ENCODE measurements around the gene ARVCF.

ARVCF gene

DNA sequence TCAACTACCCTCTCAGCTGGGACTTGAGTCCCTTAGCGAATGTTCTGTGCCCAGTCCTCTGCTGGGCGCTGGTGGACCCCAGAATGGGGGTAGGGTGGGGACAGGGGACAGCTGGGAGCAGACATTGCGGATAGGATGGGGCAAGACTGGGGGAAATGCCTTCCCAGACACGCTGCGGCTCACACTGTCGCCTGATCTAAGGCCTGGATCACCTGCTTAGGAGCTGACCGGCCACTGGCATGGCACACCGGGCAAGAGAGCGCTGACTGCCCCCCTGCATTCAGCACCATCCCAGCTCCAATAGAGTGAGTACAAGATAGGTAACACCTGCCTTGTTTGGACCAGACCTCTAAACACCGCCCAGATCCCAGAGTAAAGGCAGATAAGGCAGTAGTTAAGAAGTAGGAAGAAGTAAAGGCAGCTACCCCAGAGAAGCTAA lies 1.4 kb downstream of the ARVCF start:
- no peak for DNase-seq

DNA sequence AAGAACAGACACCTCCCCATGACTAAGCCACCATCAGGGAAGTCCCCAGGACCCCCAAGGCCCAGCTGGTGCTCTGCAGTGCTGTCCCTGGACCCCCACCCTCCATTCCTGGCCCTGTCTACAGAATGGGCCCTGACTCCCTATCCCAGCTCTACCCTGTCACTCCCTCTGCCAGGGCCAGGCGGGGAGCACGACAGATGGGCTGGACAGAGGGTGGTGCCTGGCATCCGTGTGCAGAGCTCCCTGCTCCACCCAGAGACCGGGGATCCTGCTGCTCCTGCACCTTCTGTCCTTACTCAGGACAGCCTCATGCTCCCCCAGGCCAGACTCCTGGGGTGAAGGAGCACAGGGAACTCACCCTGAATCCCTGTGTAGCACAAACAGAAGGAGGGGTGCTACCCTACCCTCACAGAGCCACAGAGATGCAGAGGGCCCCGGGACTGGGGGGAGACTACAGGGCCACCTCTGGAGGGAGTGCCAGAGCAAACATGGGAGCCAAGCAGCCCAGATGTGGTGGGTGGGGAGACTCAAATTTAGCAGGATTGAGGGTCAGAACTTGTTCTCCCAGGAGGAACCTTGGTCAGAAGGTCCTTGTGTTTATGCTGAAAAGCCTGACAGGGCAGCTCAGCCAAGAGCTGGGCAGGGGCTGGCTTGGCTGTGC lies 2.0 kb downstream of the ARVCF start:
- no peak for DNase-seq

GRCh38 chr22:20013382-20013871 lies 3.2 kb downstream of the ARVCF start:
- DNase-seq: no peak

- no peak for DNase-seq
Observed at GRCh38 chr22:20012741-20013331, 3.8 kb downstream of the ARVCF start.

DNA sequence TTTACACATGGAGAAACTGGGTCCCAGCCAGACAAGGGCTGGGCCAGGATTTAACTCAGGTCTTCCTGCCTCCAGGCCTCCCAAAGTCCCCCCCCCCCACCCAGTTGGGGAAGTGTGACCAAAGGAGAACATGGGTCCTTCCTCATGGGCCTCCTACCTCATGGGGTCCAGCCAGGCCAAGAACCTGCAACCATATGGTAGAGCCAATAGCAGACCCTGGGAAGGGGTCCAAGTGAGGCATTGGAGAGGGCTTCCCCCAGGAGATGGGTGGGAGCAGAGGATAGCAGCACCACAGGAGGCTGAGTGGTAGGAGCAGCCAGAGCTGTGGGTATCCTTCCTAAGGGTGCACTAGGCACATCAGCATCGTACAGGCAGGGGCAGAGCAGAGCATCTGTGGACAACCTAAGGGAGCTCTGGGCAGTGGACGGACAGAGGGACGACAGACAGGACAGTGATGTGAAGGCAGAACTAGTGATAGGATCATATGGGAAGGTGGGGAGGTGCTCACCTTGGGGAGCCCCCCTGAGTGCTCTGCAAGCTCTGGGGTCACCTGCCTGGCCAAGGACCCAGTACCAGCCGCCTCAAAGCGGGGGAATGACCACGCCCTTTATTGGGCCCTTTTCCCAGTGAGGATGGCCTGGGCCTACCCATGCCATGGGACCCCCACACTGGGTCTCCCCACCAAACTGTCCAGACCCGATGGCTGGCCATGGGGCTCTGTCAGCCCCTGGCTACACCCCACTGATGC lies 4.5 kb downstream of the ARVCF start:
- DNase-seq: no peak

- DNase-seq: no peak
Observed at GRCh38 chr22:20011123-20011992, 5.3 kb downstream of the ARVCF start.

GRCh38 chr22:20010307-20011122 lies 6.1 kb downstream of the ARVCF start:
- no peak for DNase-seq

DNA sequence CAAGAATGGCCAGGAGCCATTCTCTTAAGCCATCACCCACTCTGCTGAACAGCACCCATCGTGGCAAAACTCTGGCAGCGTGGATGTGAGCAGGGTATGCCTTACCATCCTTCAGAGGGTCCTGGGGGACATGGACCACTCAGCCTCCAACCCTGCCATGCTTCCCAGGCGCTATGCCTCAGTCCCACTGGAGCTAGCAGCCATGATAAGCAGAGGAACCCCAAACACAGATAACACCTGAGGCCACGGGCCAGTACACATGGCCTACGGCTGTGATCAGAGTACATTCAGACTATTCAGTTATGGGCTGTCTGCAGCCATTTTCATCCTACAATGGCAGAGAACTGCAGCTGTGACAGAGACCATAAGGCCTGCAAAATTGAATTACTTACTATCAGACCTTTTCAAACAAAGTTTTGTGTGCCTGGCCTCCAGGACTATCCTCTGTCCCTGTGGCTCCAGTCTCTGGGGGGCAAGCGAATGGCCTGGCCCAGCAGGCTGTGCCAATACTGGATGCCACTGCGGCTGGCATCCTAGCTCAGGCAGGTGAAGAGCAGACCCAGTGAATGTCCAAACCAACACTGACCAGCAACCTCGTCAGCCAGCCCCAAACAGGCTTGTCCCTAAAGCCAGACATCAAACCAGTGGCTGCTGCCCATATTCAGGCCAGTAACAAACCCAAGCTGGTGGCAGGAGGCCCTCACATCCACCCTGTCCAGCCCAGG lies 6.9 kb downstream of the ARVCF start:
- no peak for DNase-seq

DNA sequence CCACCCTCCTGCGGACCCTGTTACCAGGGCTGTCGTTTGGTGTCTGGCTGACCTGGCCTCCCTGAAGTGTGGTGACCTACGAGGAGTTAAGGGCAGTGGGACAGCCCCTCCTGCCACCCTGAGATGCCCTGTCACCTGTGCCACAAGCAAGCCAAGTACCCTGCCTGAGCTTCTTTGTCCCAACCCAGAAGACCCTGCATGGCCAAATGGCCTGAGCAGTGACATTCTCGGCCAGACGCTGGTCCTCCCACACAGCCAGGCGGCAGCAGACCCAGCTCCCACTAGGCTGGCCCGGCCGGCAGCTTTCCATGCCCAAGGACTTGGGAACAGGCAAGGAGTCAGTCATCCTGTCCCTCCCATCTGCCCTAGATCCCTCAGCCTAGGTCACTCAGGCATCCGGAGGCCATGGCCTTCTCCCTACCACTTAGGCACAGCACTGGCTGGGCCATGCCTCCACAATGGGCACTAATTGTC lies 7.6 kb downstream of the ARVCF start:
- DNase-seq: no peak

GRCh38 chr22:20008221-20008995 lies 8.2 kb downstream of the ARVCF start:
- no peak for DNase-seq

DNA sequence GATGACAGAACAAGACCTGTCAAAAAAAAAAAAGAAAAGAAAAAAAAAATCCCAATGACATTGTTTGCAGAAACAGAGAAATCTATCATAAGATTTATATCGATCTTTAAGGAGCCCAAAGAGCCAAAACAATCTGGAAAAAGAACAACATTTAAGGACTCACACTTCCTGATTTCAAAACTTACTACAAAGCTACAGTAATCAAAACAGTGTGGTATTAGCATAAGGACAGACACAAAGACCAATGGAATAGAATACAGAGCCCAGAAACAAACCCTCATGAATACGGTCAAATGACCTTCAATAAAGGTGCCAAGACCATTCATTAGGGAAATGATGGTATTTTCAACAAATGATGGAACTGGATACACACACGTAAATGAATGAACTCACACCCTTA lies 12.2 kb downstream of the ARVCF start:
- DNase-seq: no peak

DNA sequence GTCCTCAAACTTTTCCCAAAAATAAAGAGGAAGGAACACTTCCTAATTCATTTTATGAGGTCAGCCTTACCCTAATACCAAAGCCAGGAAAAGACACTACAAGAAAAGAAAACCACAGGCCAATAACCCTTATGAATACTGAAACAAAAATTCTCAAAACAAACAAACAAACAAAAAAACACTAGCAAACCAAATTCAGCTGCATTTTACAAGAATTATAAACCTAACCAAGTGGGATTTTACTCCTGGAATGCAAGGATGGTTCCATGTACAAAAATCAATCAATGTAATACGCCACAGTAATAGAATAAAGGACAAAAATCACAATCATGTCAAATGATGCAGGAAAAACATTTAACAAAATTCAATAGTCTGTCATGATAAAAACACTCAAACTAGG lies 13.3 kb downstream of the ARVCF start:
- no peak for DNase-seq

- no peak for DNase-seq
Observed at GRCh38 chr22:20002636-20003035, 14.0 kb downstream of the ARVCF start.

DNA sequence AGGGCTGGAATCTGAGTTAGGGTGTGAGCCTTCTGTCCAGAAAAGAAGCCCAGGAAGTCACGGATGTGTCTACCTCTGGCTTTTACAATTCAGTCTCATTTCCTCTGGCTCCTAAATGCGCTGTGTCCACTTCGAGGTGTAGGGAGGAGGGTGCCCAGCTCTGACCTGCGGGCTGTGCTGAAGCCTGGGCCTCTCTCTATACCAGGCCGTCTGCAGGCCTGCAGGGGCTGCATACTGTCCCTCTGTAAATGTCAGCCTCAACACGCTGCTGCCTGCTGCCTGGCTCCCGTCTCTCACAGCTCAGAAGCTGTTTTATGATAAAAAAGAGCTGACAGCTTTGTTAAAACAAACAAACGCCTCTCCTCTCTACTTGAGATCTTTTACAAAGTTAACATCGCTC lies 14.5 kb downstream of the ARVCF start:
- DNase-seq: no peak

DNA sequence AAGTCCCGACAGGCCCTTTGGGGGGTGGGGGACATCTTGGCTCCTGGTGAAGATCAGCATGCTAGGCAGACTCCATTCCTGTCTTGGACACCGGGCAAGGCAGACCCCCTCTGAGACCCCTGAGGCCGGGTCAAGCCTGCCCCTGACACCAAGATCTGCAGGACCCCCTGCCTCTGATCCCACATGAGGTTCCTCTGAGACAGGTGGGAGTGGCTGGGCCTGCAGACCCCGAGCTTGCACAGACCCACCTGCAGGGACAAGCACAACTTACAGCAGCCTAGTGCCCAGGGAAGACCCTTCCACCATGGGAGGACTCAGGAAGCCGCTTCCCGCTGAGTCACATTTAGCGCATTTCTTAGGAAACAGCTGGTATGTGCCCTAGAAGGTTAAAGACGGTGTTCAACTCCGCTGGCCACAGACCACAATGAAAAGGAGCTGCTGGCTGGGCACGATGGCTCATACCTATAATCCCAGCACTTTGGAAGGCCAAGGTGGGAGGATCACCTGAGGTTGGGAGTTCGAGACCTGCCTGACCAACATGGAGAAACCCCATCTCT lies 15.5 kb downstream of the ARVCF start:
- DNase-seq: no peak

- no peak for DNase-seq
Observed at GRCh38 chr22:20000246-20001081, 16.2 kb downstream of the ARVCF start.

DNA sequence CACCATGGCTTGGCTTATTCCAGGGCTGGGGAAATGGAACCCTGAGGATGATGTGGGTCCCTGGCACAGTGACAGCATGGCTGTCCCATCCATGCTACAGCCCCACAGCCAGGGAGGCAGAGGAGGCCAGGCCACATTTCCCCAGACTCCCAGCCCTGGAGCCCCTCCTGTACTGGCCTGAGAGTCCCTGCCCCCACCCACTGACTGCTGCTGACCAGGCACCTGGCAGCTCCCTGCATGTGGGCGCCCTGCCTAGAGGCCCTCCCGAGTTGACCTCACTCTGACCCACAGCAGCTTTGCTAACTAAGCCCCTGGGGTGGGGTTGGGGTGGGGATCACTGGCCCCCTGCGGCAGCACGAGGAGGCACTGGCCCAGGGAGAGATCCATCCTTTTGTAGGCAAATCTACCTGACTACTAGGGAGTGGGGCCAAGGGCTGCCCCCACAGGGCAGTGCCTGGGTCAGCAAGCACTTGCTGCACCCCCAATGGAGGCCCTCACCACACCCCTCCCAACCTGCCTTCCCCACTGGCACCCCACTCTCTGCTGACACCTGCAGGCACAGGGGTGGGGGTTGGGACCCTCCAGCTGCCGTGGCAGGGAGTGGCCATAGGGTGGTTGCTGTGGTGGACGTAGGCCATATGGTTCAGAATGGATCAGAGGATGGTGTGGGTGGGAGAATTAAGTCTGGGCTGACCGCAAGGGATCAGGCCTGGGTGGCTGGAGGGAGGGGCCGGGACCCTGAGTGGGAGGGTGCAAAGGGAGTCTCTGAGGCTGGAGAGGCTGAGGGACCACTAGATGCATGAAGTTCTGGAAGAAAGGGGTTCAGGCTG lies 17.4 kb downstream of the ARVCF start:
- DNase-seq: no peak

- DNase-seq: no peak
Observed at GRCh38 chr22:19998232-19998951, 18.2 kb downstream of the ARVCF start.
